T-helper 2 cell (primary cell): Measurements from ENCODE around the gene CNPY1.

Experiments
- DNase-seq, 5 experiments: peaks; one replicate each; pipeline versions ENCODE4 v3.0.0 to v3.0.0-alpha.2; 2012 to 2022

The CNPY1 gene

DNA sequence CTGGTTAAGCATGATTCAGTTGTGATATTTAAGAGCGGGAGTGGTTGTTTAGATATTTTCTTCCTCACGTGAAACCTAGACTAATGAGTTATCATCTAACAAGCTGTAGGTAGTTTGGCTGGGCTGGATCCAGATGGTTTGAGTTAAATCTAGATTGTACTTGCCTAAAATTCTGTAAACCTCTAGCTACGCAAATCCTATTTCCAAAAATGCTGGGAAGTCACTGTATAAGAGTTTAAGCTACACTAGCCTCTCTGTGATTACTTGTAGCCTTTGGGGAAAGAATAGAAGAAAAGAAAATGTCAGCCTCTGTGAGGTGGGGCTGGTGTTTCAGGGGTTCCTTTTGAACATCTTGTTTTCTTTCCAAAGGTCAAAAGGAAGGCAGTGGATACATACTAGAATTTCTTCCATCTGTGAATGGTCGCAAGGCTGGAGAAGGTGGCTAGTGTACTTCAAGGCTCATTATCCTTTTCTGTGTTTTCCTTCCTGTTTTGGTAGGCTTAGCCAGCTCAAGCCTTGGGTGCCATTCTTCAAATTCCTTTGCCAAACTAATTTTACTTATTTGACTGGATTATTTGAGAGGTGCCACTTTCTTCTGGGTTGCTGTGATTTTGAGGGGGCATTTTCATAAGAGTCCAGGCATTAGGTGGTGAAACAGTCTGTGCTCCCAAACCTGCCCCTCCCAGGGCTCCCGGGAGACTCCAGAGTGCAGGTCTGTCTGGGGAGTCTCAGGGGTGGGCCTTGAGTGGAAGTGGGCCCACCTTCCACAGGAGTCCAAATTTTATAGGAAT lies 93.7 kb downstream of the CNPY1 start:
- DNase-seq, result no peak

GRCh38 chr7:155451840-155452239 lies 94.5 kb downstream of the CNPY1 start:
- DNase-seq, result no peak
